NCI-H1694 (cell line): Measurements from ENCODE around the gene IRF3.

Experiments used
- DNase-seq: peaks from one replicate; lab custom pipeline; 2025; lab: John Stamatoyannopoulos, UW

IRF3 gene

GRCh38 chr19:49616532-49616931 lies 49.1 kb downstream of the IRF3 start:
- no peak for DNase-seq

GRCh38 chr19:49615861-49616260 lies 49.8 kb downstream of the IRF3 start:
- DNase-seq: no peak

GRCh38 chr19:49614096-49614833 lies 51.4 kb downstream of the IRF3 start:
- DNase-seq: no peak

GRCh38 chr19:49613374-49613773 lies 52.3 kb downstream of the IRF3 start:
- no peak for DNase-seq
